Measurements from ENCODE around the gene PKNOX2.

The PKNOX2 gene

GRCh38 chr11:125211948-125212340 lies 47.4 kb downstream of the PKNOX2 start:
- Mint-ChIP-seq H3K36me3 (ENCODE audit: low read depth) (no peaks in the 10 kb centered on the region), H3K4me1 (no peaks in the 10 kb centered on the region)

GRCh38 chr11:125214601-125215565 lies 50.3 kb downstream of the PKNOX2 start:
- TF ChIP-seq CTCF (IDR thresholded peaks at IDR 0.05), result no peak
- DNase-seq, result peak; percentile 53
- Mint-ChIP-seq H3K4me1 (peaks cover 3% of the 10 kb centered on the region), H3K9me3 (no peaks in the 10 kb centered on the region), H3K27ac (peak overlapping the region; percentile 98), H3K4me3 (peak overlapping the region; percentile 62), H3K36me3 (ENCODE audit: low read depth) (no peaks in the 10 kb centered on the region), H3K27me3 (ENCODE audit: low read depth, poor library complexity) (peaks cover 13% of the 10 kb centered on the region)

More at GRCh38 chr11:125211948-125212340, 47.4 kb downstream of the PKNOX2 start:
- H3K27ac Mint-ChIP-seq, result peak overlapping the region; percentile 47
- peak overlapping the region; percentile 4 for H3K4me3 Mint-ChIP-seq
- DNase-seq, result no peak
- no peaks in the 10 kb centered on the region for H3K9me3 Mint-ChIP-seq
- peaks cover 12% of the 10 kb centered on the region for H3K27me3 Mint-ChIP-seq (ENCODE audit: low read depth, poor library complexity)
- no peak for TF ChIP-seq CTCF (IDR thresholded peaks at IDR 0.05)

- no peaks in the 10 kb centered on the region for H3K36me3 Mint-ChIP-seq (ENCODE audit: low read depth)
- peaks cover 14% of the 10 kb centered on the region for H3K4me1 Mint-ChIP-seq
- H3K27me3 Mint-ChIP-seq (ENCODE audit: low read depth, poor library complexity), result peaks cover 13% of the 10 kb centered on the region
- H3K9me3 Mint-ChIP-seq, result no peaks in the 10 kb centered on the region
- no peak overlapping the region for H3K4me3 Mint-ChIP-seq
- no peak for TF ChIP-seq CTCF (IDR thresholded peaks at IDR 0.05)
- peak overlapping the region; percentile 98 for H3K27ac Mint-ChIP-seq
- no peak for DNase-seq
Measured at GRCh38 chr11:125215976-125216375, 51.4 kb downstream of the PKNOX2 start.

- no peak overlapping the region for H3K4me3 Mint-ChIP-seq
- peaks cover 37% of the 10 kb centered on the region for H3K4me1 Mint-ChIP-seq
- H3K9me3 Mint-ChIP-seq, result no peaks in the 10 kb centered on the region
- peaks cover 15% of the 10 kb centered on the region for H3K27me3 Mint-ChIP-seq (ENCODE audit: low read depth, poor library complexity)
- no peak for TF ChIP-seq CTCF (IDR thresholded peaks at IDR 0.05)
- DNase-seq, result no peak
- H3K36me3 Mint-ChIP-seq (ENCODE audit: low read depth), result no peaks in the 10 kb centered on the region
- H3K27ac Mint-ChIP-seq, result no peak overlapping the region
Measured at GRCh38 chr11:125218336-125218735, 53.8 kb downstream of the PKNOX2 start.

- Mint-ChIP-seq H3K4me1 (peaks cover 67% of the 10 kb centered on the region), H3K27me3 (ENCODE audit: low read depth, poor library complexity) (peaks cover 7% of the 10 kb centered on the region), H3K9me3 (no peaks in the 10 kb centered on the region), H3K27ac (no peak overlapping the region), H3K4me3 (no peak overlapping the region), H3K36me3 (ENCODE audit: low read depth) (peaks cover 5% of the 10 kb centered on the region)
- DNase-seq, result no peak
- no peak for TF ChIP-seq CTCF (IDR thresholded peaks at IDR 0.05)
Measured at GRCh38 chr11:125221461-125221860, 56.9 kb downstream of the PKNOX2 start.
